Mesenchymal stem cell (in vitro differentiated cells and primary cell): ENCODE measurements around the gene SLC2A14.
"Not testable (repeated sequence)": the region's sequence is repeated elsewhere in the genome, so short reads cannot be mapped to it uniquely, and the experiment has no call there.

Experiments
- DNase-seq: peaks from one replicate; pipeline ENCODE4 v3.0.0-alpha.2; 2013
- H2AFZ ChIP-seq: one replicate; pipeline ENCODE4 v1.6.1; 2013; ENCODE audit warnings: low read depth, mild to moderate bottlenecking, control low read depth, inconsistent platforms, low read length, moderate library complexity
- H2AK5ac ChIP-seq: 2 replicates; pipeline ENCODE4 v1.6.1; 2013; ENCODE audit warnings: low read length, moderate library complexity, mild to moderate bottlenecking, inconsistent platforms; ENCODE audit not compliant: severe bottlenecking
- H2BK120ac ChIP-seq: one replicate; pipeline ENCODE4 v1.6.1; 2013; ENCODE audit warnings: low read depth, mild to moderate bottlenecking, inconsistent platforms, low read length, moderate library complexity
- H2BK12ac ChIP-seq, 2 experiments: one replicate each; pipeline ENCODE4 v1.6.1; 2013; ENCODE audit warnings: inconsistent platforms in 2 of 2, low read length in 2 of 2, mild to moderate bottlenecking in 2 of 2, moderate library complexity in 2 of 2, control low read depth in 1 of 2
- H2BK15ac ChIP-seq: one replicate; pipeline ENCODE4 v1.6.1; 2013; ENCODE audit warnings: mild to moderate bottlenecking, low read depth, inconsistent platforms; ENCODE audit not compliant: poor library complexity, severe bottlenecking
- H2BK5ac ChIP-seq: 2 replicates; pipeline ENCODE4 v1.6.1; 2013; ENCODE audit warnings: low read depth, mild to moderate bottlenecking, low read length, control low read depth, inconsistent platforms; ENCODE audit not compliant: poor library complexity, severe bottlenecking
- H3K14ac ChIP-seq, 2 experiments: one replicate each; pipeline ENCODE4 v1.6.1; 2013; ENCODE audit warnings: inconsistent platforms in 2 of 2, low read length in 2 of 2, control low read depth in 1 of 2, mild to moderate bottlenecking in 1 of 2, moderate library complexity in 1 of 2
- H3K18ac ChIP-seq, 2 experiments: one replicate each; pipeline ENCODE4 v1.6.1; 2013; ENCODE audit warnings: inconsistent platforms in 2 of 2, low read length in 2 of 2, control low read depth in 1 of 2, low read depth in 1 of 2, mild to moderate bottlenecking in 1 of 2
- H3K23ac ChIP-seq, 2 experiments: one replicate each; pipeline ENCODE4 v1.6.1; 2013; ENCODE audit warnings: inconsistent platforms in 2 of 2, low read length in 2 of 2, mild to moderate bottlenecking in 2 of 2, moderate library complexity in 2 of 2, control low read depth in 1 of 2
- H3K27ac ChIP-seq: 2 replicates; pipeline ENCODE4 v1.5.1; 2013; ENCODE audit warnings: mild to moderate bottlenecking, moderate library complexity, low read length, control low read depth, inconsistent platforms; ENCODE audit not compliant: poor library complexity, severe bottlenecking
- H3K27me3 ChIP-seq, 2 experiments: 2 replicates each; pipeline versions ENCODE4 v1.6.1 to v1.7.0; 2013; ENCODE audit warnings: low read length in 2 of 2, mild to moderate bottlenecking in 2 of 2, moderate library complexity in 2 of 2, control low read depth in 1 of 2, inconsistent platforms in 1 of 2; ENCODE audit not compliant: control insufficient read depth in 1 of 2, insufficient read depth in 1 of 2
- H3K36me3 ChIP-seq, 2 experiments: 2 replicates each; pipeline versions ENCODE4 v1.6.1 to v1.7.0; 2013; ENCODE audit warnings: low read length in 2 of 2, control low read depth in 1 of 2, inconsistent platforms in 1 of 2, low read depth in 1 of 2, mild to moderate bottlenecking in 1 of 2; ENCODE audit not compliant: insufficient read depth in 2 of 2, control insufficient read depth in 1 of 2
- H3K4ac ChIP-seq, 2 experiments: one replicate each; pipeline ENCODE4 v1.6.1; 2013; ENCODE audit warnings: inconsistent platforms in 2 of 2, low read length in 2 of 2, mild to moderate bottlenecking in 2 of 2, moderate library complexity in 2 of 2, control low read depth in 1 of 2, low read depth in 1 of 2
- H3K4me1 ChIP-seq: 2 replicates; pipeline ENCODE4 v1.6.1; 2013; ENCODE audit warnings: low read depth, low read length, control low read depth; ENCODE audit not compliant: control insufficient read depth, insufficient read depth
- H3K4me2 ChIP-seq: 2 replicates; pipeline ENCODE4 v1.6.1; 2013; ENCODE audit warnings: low read length, mild to moderate bottlenecking, inconsistent platforms; ENCODE audit not compliant: poor library complexity, severe bottlenecking
- H3K4me3 ChIP-seq, 2 experiments: 2 replicates each; pipeline versions ENCODE4 v1.5.1 to v1.7.0; 2013; ENCODE audit warnings: low read length in 2 of 2, mild to moderate bottlenecking in 2 of 2, control low read depth in 1 of 2, low read depth in 1 of 2; ENCODE audit not compliant: insufficient read depth in 1 of 2
- H3K79me1 ChIP-seq: replicated peaks from 2 replicates; pipeline ENCODE4 v1.6.1; 2013; ENCODE audit warnings: mild to moderate bottlenecking, control low read depth, low read length, inconsistent platforms; ENCODE audit not compliant: poor library complexity, severe bottlenecking
- H3K9ac ChIP-seq: 2 replicates; pipeline ENCODE4 v1.7.0; 2013; ENCODE audit warnings: mild to moderate bottlenecking, low read length, moderate library complexity
- H3K9me3 ChIP-seq: 2 replicates; pipeline ENCODE4 v1.7.0; 2013; ENCODE audit warnings: mild to moderate bottlenecking, low read length; ENCODE audit not compliant: control insufficient read depth
- H4K8ac ChIP-seq: one replicate; pipeline ENCODE4 v1.6.1; 2013; ENCODE audit warnings: inconsistent platforms, mild to moderate bottlenecking, low read length, moderate library complexity
- H4K91ac ChIP-seq: one replicate; pipeline ENCODE4 v1.6.1; 2013; ENCODE audit warnings: mild to moderate bottlenecking, low read length, inconsistent platforms
- WGBS: methylation state at CpG from one replicate; pipeline ENCODE4 v1.1.7; 2013; ENCODE audit warnings: mixed read lengths; 5-methylcytosine and 5-hydroxymethylcytosine counted together

Gene SLC2A14

GRCh38 chr12:7906303-7906702 lies 33.6 kb upstream of the SLC2A14 start:
- H3K4me1 ChIP-seq, H3K27ac ChIP-seq, H3K4ac ChIP-seq, H3K4me2 ChIP-seq, H4K91ac ChIP-seq, H2BK5ac ChIP-seq, DNase-seq, H3K14ac ChIP-seq, H3K9ac ChIP-seq, H3K79me1 ChIP-seq, H4K8ac ChIP-seq, H2BK15ac ChIP-seq, H3K18ac ChIP-seq, H2AFZ ChIP-seq, H3K27me3 ChIP-seq, H3K36me3 ChIP-seq, H2BK12ac ChIP-seq, H2AK5ac ChIP-seq, H3K4me3 ChIP-seq, H3K9me3 ChIP-seq, H3K23ac ChIP-seq, H2BK120ac ChIP-seq: not testable (repeated sequence)
- 70% methylated on average over 4 of the region's 4 CpGs for WGBS

GRCh38 chr12:7905600-7906125 lies 32.9 kb upstream of the SLC2A14 start:
- H3K4me1 ChIP-seq, H4K8ac ChIP-seq, H2BK15ac ChIP-seq, H3K27me3 ChIP-seq, H3K23ac ChIP-seq, H2BK120ac ChIP-seq, H3K4me2 ChIP-seq, H3K4me3 ChIP-seq, H3K79me1 ChIP-seq, H3K36me3 ChIP-seq, H3K4ac ChIP-seq, H3K14ac ChIP-seq, H2AK5ac ChIP-seq, H3K27ac ChIP-seq, H2AFZ ChIP-seq, H2BK12ac ChIP-seq, H3K9me3 ChIP-seq, H3K18ac ChIP-seq, H2BK5ac ChIP-seq, H4K91ac ChIP-seq: not testable (repeated sequence)
- peak; percentile 40 for DNase-seq
- WGBS = no CpG with 5 or more reads among the region's 5 CpGs
- H3K9ac ChIP-seq = peak overlapping the region; percentile 29

GRCh38 chr12:7905071-7905470 lies 32.4 kb upstream of the SLC2A14 start:
- H3K4me3 ChIP-seq = no peak overlapping the region
- H3K9me3 ChIP-seq = no peaks in the 10 kb centered on the region
- H3K9ac ChIP-seq = peak overlapping the region; percentile 29
- H3K4me1 ChIP-seq = peaks cover 2% of the 10 kb centered on the region
- peak; percentile 27 for DNase-seq
- no peak overlapping the region for H3K4me2 ChIP-seq
- no peak overlapping the region for H2BK120ac ChIP-seq
- H3K23ac ChIP-seq = no peak overlapping the region
- H3K27ac ChIP-seq = no peak overlapping the region
- H3K14ac ChIP-seq = no peak overlapping the region
- H4K8ac ChIP-seq = no peak overlapping the region
- no peaks in the 10 kb centered on the region for H3K27me3 ChIP-seq
- H2AFZ ChIP-seq = no peak overlapping the region
- no peak overlapping the region for H2BK5ac ChIP-seq
- H4K91ac ChIP-seq = no peak overlapping the region
- no peak overlapping the region for H2BK12ac ChIP-seq
- no peak overlapping the region for H3K4ac ChIP-seq
- no peaks in the 10 kb centered on the region for H3K79me1 ChIP-seq
- H3K36me3 ChIP-seq = no peaks in the 10 kb centered on the region
- no peak overlapping the region for H2BK15ac ChIP-seq
- no peak overlapping the region for H3K18ac ChIP-seq
- WGBS = no CpG with 5 or more reads among the region's 1 CpG
- H2AK5ac ChIP-seq = no peak overlapping the region

- H2AFZ ChIP-seq, H3K4me2 ChIP-seq, H2BK5ac ChIP-seq, H3K27ac ChIP-seq, H3K4me3 ChIP-seq, H3K14ac ChIP-seq, H3K27me3 ChIP-seq, H2AK5ac ChIP-seq, H3K36me3 ChIP-seq, H4K8ac ChIP-seq, DNase-seq, H3K9ac ChIP-seq, H3K4me1 ChIP-seq, H3K9me3 ChIP-seq, H3K79me1 ChIP-seq, H3K18ac ChIP-seq, H4K91ac ChIP-seq, H2BK15ac ChIP-seq, H3K23ac ChIP-seq, H3K4ac ChIP-seq, H2BK120ac ChIP-seq, H2BK12ac ChIP-seq: not testable (repeated sequence)
- 92% methylated on average over 8 of the region's 8 CpGs for WGBS
Observed at GRCh38 chr12:7902416-7902815, 29.7 kb upstream of the SLC2A14 start.
